Right lobe of liver (tissue), 4 donors: ENCODE results near the gene ATP1A2.

Source experiments
- POLR2A ChIP-seq: fragments of 450-650 bp; IDR thresholded peaks from one replicate; pipeline ENCODE4 v1.6.1; 2017; ENCODE audit warnings: antibody characterized with exemption, mild to moderate bottlenecking
- TF ChIP-seq, protein P1 (sequence below), 4 donors: fragments of 200-600 bp in 3 of 4; fragments of 450-650 bp in 1 of 4; IDR thresholded peaks; one replicate each; pipeline versions ENCODE4 v1.5.1 to v1.8.0; 2016 to 2022; ENCODE audit warnings: antibody characterized with exemption in 4 of 4, mild to moderate bottlenecking in 2 of 4
- donor health status: DM: no; HTN: no; CAD: no.
- donor health status: DM: no; HTN: no; CAD: no.
- donor health status: DM: no; HTN: yes; CAD: no.

DNA sequence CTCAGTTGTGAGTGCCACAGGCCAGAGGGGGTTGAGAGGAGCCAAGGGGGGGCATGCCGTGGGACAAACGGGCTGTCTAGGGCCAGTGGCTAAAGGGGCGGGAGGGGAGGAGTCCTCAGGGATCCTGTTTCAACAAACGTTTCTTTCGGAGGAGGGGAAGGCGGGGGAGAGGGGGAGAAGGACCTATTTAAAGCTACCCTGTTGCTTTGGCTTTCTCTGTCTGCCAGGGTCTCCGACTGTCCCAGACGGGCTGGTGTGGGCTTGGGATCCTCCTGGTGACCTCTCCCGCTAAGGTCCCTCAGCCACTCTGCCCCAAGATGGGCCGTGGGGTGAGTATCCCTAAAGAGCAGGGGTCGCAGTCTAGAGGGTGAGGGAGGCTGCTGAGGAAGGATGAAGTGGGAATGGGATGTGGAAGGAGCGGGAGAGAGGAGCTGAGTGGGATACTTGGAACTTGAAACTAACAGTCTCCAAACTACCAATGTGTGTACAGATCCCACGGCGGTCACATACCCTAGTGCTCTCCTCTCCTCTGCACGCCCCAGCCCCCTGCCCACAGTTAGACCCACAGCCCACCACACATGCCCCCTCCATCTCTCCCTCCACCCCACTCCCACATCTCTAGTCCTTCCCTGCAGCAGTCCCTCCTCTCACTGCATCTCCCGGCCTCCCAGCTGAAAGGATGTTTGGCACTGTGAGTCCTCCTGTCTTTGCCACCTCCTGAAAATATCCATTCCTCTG lies at the start of gene ATP1A2:
- TF ChIP-seq, protein P1, sequence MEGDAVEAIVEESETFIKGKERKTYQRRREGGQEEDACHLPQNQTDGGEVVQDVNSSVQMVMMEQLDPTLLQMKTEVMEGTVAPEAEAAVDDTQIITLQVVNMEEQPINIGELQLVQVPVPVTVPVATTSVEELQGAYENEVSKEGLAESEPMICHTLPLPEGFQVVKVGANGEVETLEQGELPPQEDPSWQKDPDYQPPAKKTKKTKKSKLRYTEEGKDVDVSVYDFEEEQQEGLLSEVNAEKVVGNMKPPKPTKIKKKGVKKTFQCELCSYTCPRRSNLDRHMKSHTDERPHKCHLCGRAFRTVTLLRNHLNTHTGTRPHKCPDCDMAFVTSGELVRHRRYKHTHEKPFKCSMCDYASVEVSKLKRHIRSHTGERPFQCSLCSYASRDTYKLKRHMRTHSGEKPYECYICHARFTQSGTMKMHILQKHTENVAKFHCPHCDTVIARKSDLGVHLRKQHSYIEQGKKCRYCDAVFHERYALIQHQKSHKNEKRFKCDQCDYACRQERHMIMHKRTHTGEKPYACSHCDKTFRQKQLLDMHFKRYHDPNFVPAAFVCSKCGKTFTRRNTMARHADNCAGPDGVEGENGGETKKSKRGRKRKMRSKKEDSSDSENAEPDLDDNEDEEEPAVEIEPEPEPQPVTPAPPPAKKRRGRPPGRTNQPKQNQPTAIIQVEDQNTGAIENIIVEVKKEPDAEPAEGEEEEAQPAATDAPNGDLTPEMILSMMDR (IDR thresholded peaks at IDR 0.05), result no peak
- no peak for TF ChIP-seq POLR2A
